ENCODE data around the gene SLC7A6. TPM values are rescaled to one million over a fixed set of nuclear protein-coding genes. Genes with fewer than 3 reads are reported as not detected.

Gene SLC7A6
- total and polyA plus RNA-seq, 2 of the 13 experiments (the other 11 are each of a cell fraction or from before 2014, with no cell fraction given): 35.8 to 70.8 TPM

DNA sequence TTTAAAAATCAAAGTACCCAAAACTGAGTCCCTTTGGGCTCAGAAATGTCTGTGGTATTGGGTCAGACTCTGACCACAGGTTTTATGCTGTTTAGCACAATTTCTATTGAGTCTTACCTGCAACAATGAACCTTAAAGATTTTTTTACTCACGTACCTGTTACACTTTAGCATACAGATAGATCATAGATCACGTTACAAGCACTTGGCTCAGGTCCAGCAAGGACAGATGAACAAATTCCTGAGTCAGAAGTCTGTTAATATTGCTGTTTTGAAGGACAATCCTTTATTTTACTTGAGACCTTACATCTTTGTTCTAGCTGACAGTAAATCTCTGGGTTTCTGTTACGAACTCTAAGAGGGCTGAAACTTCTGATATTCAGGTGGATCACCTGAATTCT is 33.6 kb downstream of the SLC7A6 start:
- Histone ChIP-seq H2AFZ (ENCODE audit: low read length) (no peak overlapping the region), H3K9ac (ENCODE audit: insufficient read depth, low read depth, low read length) (no peak overlapping the region), H3K27ac (ENCODE audit: extremely low read length, insufficient read depth, low read length) (peak overlapping the region; percentile 28), H3K4me1 (ENCODE audit: insufficient read depth, low read length) (peaks cover 37% of the 10 kb centered on the region), H3K36me3 (replicated peaks in 1 of 2; ENCODE audit: control insufficient read depth in 1 of 2, insufficient read depth in 2 of 2, low read length in 2 of 2) (peaks cover 55 to 98% of the 10 kb centered on the region in 2 experiments), H3K9me3 (ENCODE audit: low read length) (no peaks in the 10 kb centered on the region), H4K20me1 (ENCODE audit: insufficient read depth, low read length) (0 out of 2 replicates have a peak, but pooled peaks cover 2% of the 10 kb centered on the region), H3K4me2 (ENCODE audit: low read depth, low read length) (no peak overlapping the region), H3K4me3 (replicated peaks in 1 of 3; ENCODE audit: insufficient read depth in 1 of 3, low read depth in 2 of 3, low read length in 3 of 3) (no peak overlapping the region), H3K27me3 (ENCODE audit: control insufficient read depth in 1 of 2, insufficient read depth in 2 of 2, low read length in 2 of 2) (no peaks in the 10 kb centered on the region), H3K79me2 (ENCODE audit: insufficient read depth, low read length) (no peaks in the 10 kb centered on the region)
- ChIA-PET CTCF (ENCODE audit: low intra/inter-chr PET ratio, low total read pairs) (no interaction called here), POLR2A (interaction anchor here (1.6 to 5.9 kb wide), 4 partner anchors 13 to 33 kb away, joined by 5 to 60 read pairs (median 20); partner anchors contain the start of genes PRMT7, SLC7A6 and SLC7A6OS)
- WGBS (ENCODE audit: low lambda C conversion rate): 81% methylated on average over 3 of the region's 3 CpGs
- peak; percentile 3; the same call in 1 of the 2 replicates for TF ChIP-seq MXD4 (CRISPR knock-in tag; IDR thresholded peaks at IDR 0.05)
- TF ChIP-seq, protein P1, sequence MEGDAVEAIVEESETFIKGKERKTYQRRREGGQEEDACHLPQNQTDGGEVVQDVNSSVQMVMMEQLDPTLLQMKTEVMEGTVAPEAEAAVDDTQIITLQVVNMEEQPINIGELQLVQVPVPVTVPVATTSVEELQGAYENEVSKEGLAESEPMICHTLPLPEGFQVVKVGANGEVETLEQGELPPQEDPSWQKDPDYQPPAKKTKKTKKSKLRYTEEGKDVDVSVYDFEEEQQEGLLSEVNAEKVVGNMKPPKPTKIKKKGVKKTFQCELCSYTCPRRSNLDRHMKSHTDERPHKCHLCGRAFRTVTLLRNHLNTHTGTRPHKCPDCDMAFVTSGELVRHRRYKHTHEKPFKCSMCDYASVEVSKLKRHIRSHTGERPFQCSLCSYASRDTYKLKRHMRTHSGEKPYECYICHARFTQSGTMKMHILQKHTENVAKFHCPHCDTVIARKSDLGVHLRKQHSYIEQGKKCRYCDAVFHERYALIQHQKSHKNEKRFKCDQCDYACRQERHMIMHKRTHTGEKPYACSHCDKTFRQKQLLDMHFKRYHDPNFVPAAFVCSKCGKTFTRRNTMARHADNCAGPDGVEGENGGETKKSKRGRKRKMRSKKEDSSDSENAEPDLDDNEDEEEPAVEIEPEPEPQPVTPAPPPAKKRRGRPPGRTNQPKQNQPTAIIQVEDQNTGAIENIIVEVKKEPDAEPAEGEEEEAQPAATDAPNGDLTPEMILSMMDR (CRISPR knock-in tag; IDR thresholded peaks at IDR 0.05): no peak
- intact Hi-C loops (cut with micrococcal nuclease; ENCODE audit: unreplicated experiment): loop anchor here (2.0 kb wide), 1 partner anchor 33 kb away; the partner anchor contains the start of gene SLC7A6
- no peak for ATAC-seq
- no peak for DNase-seq (ENCODE audit: low spot score)
- FAIRE-seq: no peak
- in situ Hi-C loops (cut with HindIII; ENCODE audit: extremely low pct_ligation_motif_present, low pct_unique_long_range_greater_than_20kb): no loop called here
- BruUV-seq (replicated peaks): TSS peak; percentile 37

DNA sequence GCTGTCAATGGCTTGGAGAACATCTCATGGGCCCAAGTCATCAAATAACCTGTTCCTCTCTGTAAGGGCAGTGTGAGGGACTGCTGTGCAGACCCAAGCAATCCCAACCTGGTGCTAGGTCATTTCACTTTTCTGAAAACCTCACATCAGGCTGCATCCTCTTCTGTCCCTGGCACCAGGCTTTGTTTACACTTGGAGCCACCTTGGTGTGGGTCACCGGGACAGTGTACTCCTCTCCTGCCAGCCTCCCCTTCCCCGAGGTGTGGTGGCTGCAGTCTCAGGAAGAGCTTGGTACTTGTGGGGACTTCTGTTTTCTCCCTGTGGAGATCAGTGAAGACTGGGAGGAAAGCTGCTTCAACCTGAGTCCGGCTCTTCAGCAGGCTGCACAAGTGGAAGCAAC is 34.0 kb downstream of the SLC7A6 start:
- ChIA-PET POLR2A (interaction anchor here (1.6 to 5.9 kb wide), 4 partner anchors 13 to 33 kb away, joined by 5 to 60 read pairs (median 11); partner anchors contain the start of genes PRMT7 and SLC7A6OS), CTCF (ENCODE audit: low intra/inter-chr PET ratio, low total read pairs) (no interaction called here)
- Histone ChIP-seq H3K4me3 (replicated peaks in 1 of 3; ENCODE audit: insufficient read depth in 1 of 3, low read depth in 2 of 3, low read length in 3 of 3) (no peak overlapping the region), H3K4me2 (ENCODE audit: low read depth, low read length) (no peak overlapping the region), H3K27ac (ENCODE audit: extremely low read length, insufficient read depth, low read length) (peak overlapping the region; percentile 28), H3K79me2 (ENCODE audit: insufficient read depth, low read length) (no peaks in the 10 kb centered on the region), H3K9ac (ENCODE audit: insufficient read depth, low read depth, low read length) (no peak overlapping the region), H4K20me1 (ENCODE audit: insufficient read depth, low read length) (0 out of 2 replicates have a peak, but pooled peaks cover 2% of the 10 kb centered on the region), H3K27me3 (ENCODE audit: control insufficient read depth in 1 of 2, insufficient read depth in 2 of 2, low read length in 2 of 2) (no peaks in the 10 kb centered on the region), H3K36me3 (replicated peaks in 1 of 2; ENCODE audit: control insufficient read depth in 1 of 2, insufficient read depth in 2 of 2, low read length in 2 of 2) (peaks cover 54 to 96% of the 10 kb centered on the region in 2 experiments), H2AFZ (ENCODE audit: low read length) (no peak overlapping the region), H3K9me3 (ENCODE audit: low read length) (no peaks in the 10 kb centered on the region), H3K4me1 (ENCODE audit: insufficient read depth, low read length) (peaks cover 37% of the 10 kb centered on the region)
- BruUV-seq (replicated peaks): no TSS peak
- intact Hi-C loops (cut with micrococcal nuclease; ENCODE audit: unreplicated experiment): loop anchor here (2.0 kb wide), 1 partner anchor 34 kb away; the partner anchor contains the start of gene SLC7A6
- no peak for DNase-seq (ENCODE audit: low spot score)
- in situ Hi-C loops (cut with HindIII; ENCODE audit: extremely low pct_ligation_motif_present, low pct_unique_long_range_greater_than_20kb): no loop called here
- ATAC-seq: peak; percentile 15
- WGBS (ENCODE audit: low lambda C conversion rate): 92% methylated on average over 3 of the region's 3 CpGs
- no peak for FAIRE-seq
- TF ChIP-seq POLR2G (IDR thresholded peaks at IDR 0.05; ENCODE audit: low read depth, low read length): peak; percentile 3; the same call in 1 of the 2 replicates
- TF ChIP-seq ZNF891 (CRISPR knock-in tag; IDR thresholded peaks at IDR 0.05): 0 out of 2 replicates have a peak, but pooled peaks have one; percentile 34
- TF ChIP-seq FOXA1 (IDR thresholded peaks at IDR 0.05): no peak
- peak; percentile 34; the same call in 1 of the 2 replicates for TF ChIP-seq FOXA1 (CRISPR knock-in tag; IDR thresholded peaks at IDR 0.05)
- no peak for TF ChIP-seq HDAC2 (CRISPR knock-in tag; IDR thresholded peaks at IDR 0.05)
- peak; percentile 59 for TF ChIP-seq RBM22 (optimal IDR thresholded peaks at IDR 0.05; ENCODE audit: low read length)
- TF ChIP-seq, protein P2, sequence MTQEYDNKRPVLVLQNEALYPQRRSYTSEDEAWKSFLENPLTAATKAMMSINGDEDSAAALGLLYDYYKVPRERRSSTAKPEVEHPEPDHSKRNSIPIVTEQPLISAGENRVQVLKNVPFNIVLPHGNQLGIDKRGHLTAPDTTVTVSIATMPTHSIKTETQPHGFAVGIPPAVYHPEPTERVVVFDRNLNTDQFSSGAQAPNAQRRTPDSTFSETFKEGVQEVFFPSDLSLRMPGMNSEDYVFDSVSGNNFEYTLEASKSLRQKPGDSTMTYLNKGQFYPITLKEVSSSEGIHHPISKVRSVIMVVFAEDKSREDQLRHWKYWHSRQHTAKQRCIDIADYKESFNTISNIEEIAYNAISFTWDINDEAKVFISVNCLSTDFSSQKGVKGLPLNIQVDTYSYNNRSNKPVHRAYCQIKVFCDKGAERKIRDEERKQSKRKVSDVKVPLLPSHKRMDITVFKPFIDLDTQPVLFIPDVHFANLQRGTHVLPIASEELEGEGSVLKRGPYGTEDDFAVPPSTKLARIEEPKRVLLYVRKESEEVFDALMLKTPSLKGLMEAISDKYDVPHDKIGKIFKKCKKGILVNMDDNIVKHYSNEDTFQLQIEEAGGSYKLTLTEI (CRISPR knock-in tag; conservative IDR thresholded peaks at IDR 0.05): no peak
- no peak for TF ChIP-seq ZNF615 (CRISPR knock-in tag; IDR thresholded peaks at IDR 0.05; ENCODE audit: borderline replicate concordance)
